Measurements from ENCODE around the gene SS18L1.

Gene SS18L1

DNA sequence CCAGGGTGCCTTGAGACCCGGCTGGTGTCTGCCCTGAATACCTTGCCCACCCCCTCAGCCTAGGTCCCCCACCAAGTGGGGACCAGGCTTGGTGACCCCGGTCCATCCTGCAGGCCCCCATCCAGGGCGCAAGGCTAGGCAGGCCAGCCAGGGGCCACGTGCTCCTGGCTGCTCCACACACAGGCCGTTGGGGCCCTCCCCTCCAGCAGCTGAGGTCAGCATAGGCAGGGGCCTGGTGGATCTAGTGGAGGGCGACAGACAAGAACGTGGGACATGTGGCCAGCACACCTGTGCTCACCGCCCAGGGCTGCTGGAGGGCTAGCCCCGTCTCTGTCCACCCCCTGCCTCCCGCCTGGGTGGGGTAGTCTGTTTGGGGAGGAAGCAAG, 84.0 kb downstream of the SS18L1 start:
- no peak for DNase-seq

DNA sequence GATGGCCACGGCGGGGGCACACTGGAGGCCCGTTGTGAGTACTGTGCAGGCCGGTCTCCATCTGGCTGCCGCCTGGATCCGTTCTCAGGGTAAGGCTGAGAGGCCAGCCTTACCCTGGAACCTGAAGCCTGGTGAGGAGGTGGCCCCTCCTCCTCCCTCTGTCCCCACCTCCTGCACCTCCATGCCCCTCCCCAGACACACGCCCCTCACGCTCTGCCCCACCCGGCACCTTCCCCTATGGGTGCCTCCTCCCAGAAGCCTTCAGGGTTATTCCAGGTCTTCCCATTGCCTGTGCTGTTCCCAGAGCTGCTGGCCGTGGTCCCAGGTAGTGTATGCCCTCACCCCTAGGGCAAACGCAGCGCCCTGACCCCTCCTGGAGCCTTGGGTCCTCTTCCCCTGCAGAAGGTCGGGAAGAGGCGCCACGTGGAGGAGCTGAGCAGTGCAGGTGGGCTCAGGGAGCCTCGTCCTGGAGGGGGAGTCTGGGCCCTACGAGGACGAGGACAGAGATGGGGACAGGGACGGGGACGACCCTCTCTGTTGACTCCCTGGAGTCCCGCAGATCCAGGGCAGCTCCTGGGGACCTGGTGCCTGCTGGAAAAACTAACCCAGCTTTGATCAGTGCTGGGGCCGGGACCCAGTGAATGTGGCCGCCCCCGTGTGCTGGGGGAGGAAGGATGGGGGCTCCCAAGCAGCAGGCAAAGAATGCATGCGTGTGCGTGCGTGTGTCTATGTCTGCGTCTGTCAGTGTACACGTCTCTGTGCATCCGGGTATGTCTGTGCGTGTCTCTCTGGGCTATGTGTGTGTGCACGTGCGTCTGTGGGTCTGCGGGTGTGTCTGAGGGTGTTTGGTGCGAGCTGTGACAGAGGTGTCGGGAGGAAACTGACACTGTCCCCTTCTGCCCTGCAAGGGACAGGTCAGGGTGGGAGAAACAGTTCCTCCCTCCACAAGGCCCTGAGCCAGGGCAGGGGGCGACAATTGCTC, 84.7 kb downstream of the SS18L1 start:
- DNase-seq: no peak

DNA sequence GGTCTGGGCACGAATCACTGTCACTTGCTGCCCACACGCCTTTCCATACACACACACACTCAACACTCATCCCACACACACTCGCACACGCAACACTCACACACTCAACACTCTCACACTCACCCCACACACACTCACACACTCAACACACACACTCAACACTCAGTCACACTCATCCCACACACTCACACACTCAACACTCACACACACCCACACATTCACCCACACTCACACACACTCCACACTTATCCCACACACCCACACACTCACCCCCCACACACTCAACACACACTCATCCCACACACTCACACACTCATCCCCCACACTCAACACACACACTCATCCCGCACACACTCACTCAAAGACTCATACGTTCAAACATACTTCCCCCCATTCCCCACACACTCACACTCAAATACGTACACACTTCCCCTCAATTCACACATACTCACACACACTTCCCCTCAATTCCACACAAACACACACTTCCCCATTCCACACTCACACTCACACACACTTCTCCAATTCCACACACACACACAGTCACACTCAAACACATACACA, 85.5 kb downstream of the SS18L1 start:
- DNase-seq: no peak

DNA sequence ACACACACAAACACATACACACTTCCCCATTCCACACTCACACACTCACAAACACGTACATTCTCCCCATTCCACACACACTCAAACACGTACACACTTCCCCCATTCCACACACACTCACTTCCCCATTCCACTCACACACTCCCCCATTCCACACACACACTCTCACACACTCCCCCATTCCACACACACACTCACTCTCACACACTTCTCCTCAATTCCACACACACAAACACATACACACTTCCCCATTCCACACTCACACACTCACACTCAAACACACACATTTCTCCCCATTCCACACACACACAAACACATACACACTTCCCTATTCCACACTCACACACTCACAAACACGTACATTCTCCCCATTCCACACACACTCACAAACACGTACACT, 86.1 kb downstream of the SS18L1 start:
- DNase-seq: no peak

DNA sequence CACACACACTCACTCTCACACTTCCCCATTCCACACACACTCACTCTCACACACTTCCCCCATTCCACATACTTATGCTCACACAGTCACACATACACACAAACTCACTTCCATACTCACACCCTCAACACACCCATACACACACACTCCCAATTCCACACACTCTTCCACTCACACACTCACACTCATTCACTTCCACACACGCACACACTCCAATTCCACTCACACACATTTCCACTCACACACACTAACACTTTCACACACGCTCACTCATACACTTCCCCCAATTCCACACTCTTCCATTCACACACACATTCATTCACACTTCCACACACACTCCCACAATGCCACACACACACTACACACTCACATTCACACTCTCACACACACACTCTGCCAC, 86.7 kb downstream of the SS18L1 start:
- DNase-seq: no peak

DNA sequence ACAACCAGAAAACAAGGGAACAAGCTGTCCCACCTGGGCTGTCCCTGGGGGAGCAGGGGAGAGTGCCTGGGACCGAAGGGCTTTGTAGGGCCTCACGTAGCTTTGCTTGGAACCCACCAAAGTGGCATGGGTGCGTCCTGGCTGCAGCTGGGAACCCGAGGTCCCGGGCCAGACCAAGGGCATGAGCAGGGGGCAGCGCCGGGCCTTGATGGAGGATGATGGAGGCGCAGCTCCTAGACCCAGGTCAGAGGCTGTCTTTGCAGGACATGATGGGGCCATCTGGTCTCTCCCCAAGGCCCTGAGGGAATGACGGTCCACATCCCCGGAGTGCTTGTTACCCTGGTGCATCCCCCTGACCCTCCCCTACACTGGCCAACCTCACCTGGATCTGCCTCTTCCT, 87.1 kb downstream of the SS18L1 start:
- no peak for DNase-seq

DNA sequence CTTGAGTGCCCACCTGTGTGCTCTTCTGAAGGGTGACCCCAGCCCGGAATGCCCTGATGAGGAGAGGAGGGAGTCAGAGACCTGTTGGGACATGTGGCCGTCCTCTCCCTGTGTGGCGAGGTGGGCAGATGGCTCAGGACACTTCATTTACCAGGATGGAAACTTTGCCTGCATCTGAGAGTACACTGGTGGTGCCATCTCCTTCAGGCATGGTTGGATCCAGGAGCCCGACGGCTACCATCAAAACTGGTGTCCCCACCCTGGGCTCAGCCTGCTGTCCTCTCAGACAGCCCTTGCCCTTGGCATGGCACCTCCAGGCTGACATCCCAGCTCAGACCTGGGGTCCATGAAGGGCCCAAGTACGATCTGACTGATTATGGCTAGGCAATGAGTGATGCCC, 87.7 kb downstream of the SS18L1 start:
- DNase-seq: no peak
